ENCODE measurements around the gene SLC26A9.
"Not testable (repeated sequence)": the region's sequence is repeated elsewhere in the genome, so short reads cannot be mapped to it uniquely, and the experiment has no call there.

DNA sequence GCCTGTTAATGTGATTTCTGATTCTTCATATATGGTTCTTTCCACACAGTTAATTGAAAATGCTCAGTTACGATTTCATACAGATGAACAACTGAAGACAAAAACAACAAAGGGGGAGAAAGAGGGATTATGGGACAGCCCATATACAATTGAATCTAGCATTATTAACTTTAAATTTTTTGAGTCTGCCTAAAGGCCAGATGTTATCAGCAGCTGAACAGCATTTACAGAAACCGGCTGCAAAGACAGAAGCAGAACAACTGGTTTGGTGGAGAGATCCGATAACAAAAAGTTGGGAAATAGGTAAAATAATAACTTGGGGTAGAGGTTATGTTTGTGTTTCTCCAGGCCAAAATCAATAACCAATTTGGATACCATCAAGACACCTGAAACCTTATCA is 49.1 kb downstream of the SLC26A9 start:
- TF ChIP-seq POLR2A (IDR thresholded peaks at IDR 0.05) = not testable (repeated sequence)
- TF ChIP-seq, protein P1, sequence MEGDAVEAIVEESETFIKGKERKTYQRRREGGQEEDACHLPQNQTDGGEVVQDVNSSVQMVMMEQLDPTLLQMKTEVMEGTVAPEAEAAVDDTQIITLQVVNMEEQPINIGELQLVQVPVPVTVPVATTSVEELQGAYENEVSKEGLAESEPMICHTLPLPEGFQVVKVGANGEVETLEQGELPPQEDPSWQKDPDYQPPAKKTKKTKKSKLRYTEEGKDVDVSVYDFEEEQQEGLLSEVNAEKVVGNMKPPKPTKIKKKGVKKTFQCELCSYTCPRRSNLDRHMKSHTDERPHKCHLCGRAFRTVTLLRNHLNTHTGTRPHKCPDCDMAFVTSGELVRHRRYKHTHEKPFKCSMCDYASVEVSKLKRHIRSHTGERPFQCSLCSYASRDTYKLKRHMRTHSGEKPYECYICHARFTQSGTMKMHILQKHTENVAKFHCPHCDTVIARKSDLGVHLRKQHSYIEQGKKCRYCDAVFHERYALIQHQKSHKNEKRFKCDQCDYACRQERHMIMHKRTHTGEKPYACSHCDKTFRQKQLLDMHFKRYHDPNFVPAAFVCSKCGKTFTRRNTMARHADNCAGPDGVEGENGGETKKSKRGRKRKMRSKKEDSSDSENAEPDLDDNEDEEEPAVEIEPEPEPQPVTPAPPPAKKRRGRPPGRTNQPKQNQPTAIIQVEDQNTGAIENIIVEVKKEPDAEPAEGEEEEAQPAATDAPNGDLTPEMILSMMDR (IDR thresholded peaks at IDR 0.05) = not testable (repeated sequence)

All from adrenal gland (tissue), 5 donors.